Endothelial cell of umbilical vein (primary cell): ENCODE measurements around the gene ADAMTS12.

Source experiments
- JUN ChIP-seq: IDR thresholded peaks from 2 replicates; pipeline ENCODE4 v1.6.1; 2011; ENCODE audit warnings: borderline replicate concordance, low read depth; ENCODE audit not compliant: insufficient read length, insufficient read depth
- MAX ChIP-seq: IDR thresholded peaks from 2 replicates; pipeline ENCODE4 v1.6.1; 2011; ENCODE audit not compliant: insufficient read depth, insufficient read length
- TF ChIP-seq, protein P1 (sequence below), 2 donors: IDR thresholded peaks; 1 replicate in 1 of 2; 2 replicates in 1 of 2; pipeline ENCODE4 v1.5.1; 2011; ENCODE audit warnings: low read length in 2 of 2, mild to moderate bottlenecking in 2 of 2, moderate library complexity in 2 of 2, control low read depth in 1 of 2, inconsistent platforms in 1 of 2, low read depth in 1 of 2; ENCODE audit not compliant: insufficient read depth in 1 of 2; ENCODE audit errors: extremely low read depth in 1 of 2

DNA sequence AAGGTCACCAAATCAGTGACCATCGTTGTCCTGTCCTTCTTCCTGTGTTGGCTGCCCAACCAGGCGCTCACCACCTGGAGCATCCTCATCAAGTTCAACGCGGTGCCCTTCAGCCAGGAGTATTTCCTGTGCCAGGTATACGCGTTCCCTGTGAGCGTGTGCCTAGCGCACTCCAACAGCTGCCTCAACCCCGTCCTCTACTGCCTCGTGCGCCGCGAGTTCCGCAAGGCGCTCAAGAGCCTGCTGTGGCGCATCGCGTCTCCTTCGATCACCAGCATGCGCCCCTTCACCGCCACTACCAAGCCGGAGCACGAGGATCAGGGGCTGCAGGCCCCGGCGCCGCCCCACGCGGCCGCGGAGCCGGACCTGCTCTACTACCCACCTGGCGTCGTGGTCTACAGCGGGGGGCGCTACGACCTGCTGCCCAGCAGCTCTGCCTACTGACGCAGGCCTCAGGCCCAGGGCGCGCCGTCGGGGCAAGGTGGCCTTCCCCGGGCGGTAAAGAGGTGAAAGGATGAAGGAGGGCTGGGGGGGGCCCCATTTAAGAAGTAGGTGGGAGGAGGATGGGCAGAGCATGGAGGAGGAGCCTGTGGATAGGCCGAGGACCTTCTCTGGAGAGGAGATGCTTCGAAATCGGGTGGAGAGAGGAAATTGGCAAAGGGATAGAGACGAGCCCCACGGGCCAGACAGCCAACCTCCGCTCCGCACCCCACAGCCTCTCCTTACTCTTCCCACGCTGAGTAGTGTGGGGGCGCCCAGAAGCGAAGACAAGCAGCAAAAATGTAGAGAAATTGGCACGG is 46.1 kb upstream of the ADAMTS12 start:
- TF ChIP-seq, protein P1, sequence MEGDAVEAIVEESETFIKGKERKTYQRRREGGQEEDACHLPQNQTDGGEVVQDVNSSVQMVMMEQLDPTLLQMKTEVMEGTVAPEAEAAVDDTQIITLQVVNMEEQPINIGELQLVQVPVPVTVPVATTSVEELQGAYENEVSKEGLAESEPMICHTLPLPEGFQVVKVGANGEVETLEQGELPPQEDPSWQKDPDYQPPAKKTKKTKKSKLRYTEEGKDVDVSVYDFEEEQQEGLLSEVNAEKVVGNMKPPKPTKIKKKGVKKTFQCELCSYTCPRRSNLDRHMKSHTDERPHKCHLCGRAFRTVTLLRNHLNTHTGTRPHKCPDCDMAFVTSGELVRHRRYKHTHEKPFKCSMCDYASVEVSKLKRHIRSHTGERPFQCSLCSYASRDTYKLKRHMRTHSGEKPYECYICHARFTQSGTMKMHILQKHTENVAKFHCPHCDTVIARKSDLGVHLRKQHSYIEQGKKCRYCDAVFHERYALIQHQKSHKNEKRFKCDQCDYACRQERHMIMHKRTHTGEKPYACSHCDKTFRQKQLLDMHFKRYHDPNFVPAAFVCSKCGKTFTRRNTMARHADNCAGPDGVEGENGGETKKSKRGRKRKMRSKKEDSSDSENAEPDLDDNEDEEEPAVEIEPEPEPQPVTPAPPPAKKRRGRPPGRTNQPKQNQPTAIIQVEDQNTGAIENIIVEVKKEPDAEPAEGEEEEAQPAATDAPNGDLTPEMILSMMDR (IDR thresholded peaks at IDR 0.05; ENCODE audit: extremely low read depth in 1 of 2, insufficient read depth in 1 of 2, low read depth in 1 of 2, low read length in 2 of 2): no peak
- TF ChIP-seq MAX (no peak), JUN (no peak)
